M059J (cell line): Measurements from ENCODE around the gene ZNHIT1. TPM values are rescaled to one million over a fixed set of nuclear protein-coding genes. Genes with fewer than 3 reads are reported as not detected.

Experiments
- total RNA-seq: library from RNA; depleted of rRNA; stranded (reverse); fragments of >200 nt; shearing (Covaris generic); gene quantifications from 2 replicates; pipeline ENCODE4 v1.2.3, GENCODE V29; 2014; rRNA removed

The ZNHIT1 gene
- total RNA-seq, 1 experiment from 2014 or later: 110 TPM

Other genes starting within 250 kb of the ZNHIT1 start
- gene MUC12, start 248.6 kb upstream of the ZNHIT1 start, total RNA-seq: 1.4 and 4.5 TPM in 2 replicates
- gene MUC17, start 198.1 kb upstream of the ZNHIT1 start, total RNA-seq: not detected in 2 replicates
- 4.2 and 11.9 TPM in 2 replicates for gene TRIM56, start 132.7 kb upstream of the ZNHIT1 start, total RNA-seq
- 102 and 119 TPM in 2 replicates for gene SERPINE1, start 91.1 kb upstream of the ZNHIT1 start, total RNA-seq
- 97.2 and 106 TPM in 2 replicates for gene AP1S1, start 63.7 kb upstream of the ZNHIT1 start, total RNA-seq
- gene VGF, start 52.6 kb upstream of the ZNHIT1 start, total RNA-seq: 0.20 TPM in 1 of 2 replicates, not detected in the other
- 0.12 TPM in 1 of 2 replicates, not detected in the other for gene NAT16, start 37.9 kb upstream of the ZNHIT1 start, total RNA-seq
- gene MOGAT3, start 17.1 kb upstream of the ZNHIT1 start, total RNA-seq: not detected in 2 replicates
- 69.0 and 129 TPM in 2 replicates for gene PLOD3, start 584 bp upstream of the ZNHIT1 start, total RNA-seq
- gene CLDN15, start 19.6 kb downstream of the ZNHIT1 start, total RNA-seq: 1.7 and 3.2 TPM in 2 replicates
- gene FIS1, start 26.9 kb downstream of the ZNHIT1 start, total RNA-seq: 106 and 146 TPM in 2 replicates
- gene IFT22, start 103.6 kb downstream of the ZNHIT1 start, total RNA-seq: 39.2 and 45.7 TPM in 2 replicates
- gene COL26A1, start 144.7 kb downstream of the ZNHIT1 start, total RNA-seq: 0.12 TPM in 1 of 2 replicates, not detected in the other